Limb (tissue), 2 donors: ENCODE measurements around the gene PLEKHM2.

Experiments used
- DNase-seq, 2 donors: peaks; one replicate each; pipeline ENCODE4 v3.0.0-alpha.2; 2016; ENCODE audit errors: extremely low spot score in 2 of 2

Gene PLEKHM2

GRCh38 chr1:15739259-15739658, 55.1 kb downstream of the PLEKHM2 start:
- no peak for DNase-seq

GRCh38 chr1:15739745-15740144, 55.6 kb downstream of the PLEKHM2 start:
- no peak for DNase-seq

GRCh38 chr1:15740924-15741850, 57.1 kb downstream of the PLEKHM2 start:
- peak; percentile 36 to 80 for DNase-seq

- DNase-seq, result no peak
Measured at GRCh38 chr1:15742339-15742801, 58.2 kb downstream of the PLEKHM2 start, which contains the start of gene TMEM82. TSS of gene TMEM82 (plus strand) at chr1:15742499. CDS start at chr1:15742560, 61 bp downstream.

- DNase-seq, result no peak
Measured at GRCh38 chr1:15744122-15744679, 60.1 kb downstream of the PLEKHM2 start.

GRCh38 chr1:15747378-15747777, 63.3 kb downstream of the PLEKHM2 start:
- DNase-seq, result no peak

- no peak for DNase-seq
Measured at GRCh38 chr1:15748264-15748663, 64.1 kb downstream of the PLEKHM2 start.

- no peak for DNase-seq
Measured at GRCh38 chr1:15748690-15749398, 64.7 kb downstream of the PLEKHM2 start.

GRCh38 chr1:15749399-15750291, 65.5 kb downstream of the PLEKHM2 start:
- DNase-seq, result no peak

- no peak for DNase-seq
Measured at GRCh38 chr1:15750924-15751323, 66.8 kb downstream of the PLEKHM2 start.

GRCh38 chr1:15751717-15752116, 67.6 kb downstream of the PLEKHM2 start:
- no peak for DNase-seq

- DNase-seq, result no peak
Measured at GRCh38 chr1:15753776-15754175, 69.7 kb downstream of the PLEKHM2 start.

- no peak for DNase-seq
Measured at GRCh38 chr1:15755021-15755645, 71.0 kb downstream of the PLEKHM2 start.

GRCh38 chr1:15755646-15756040, 71.5 kb downstream of the PLEKHM2 start:
- no peak for DNase-seq

GRCh38 chr1:15756143-15757015, 72.3 kb downstream of the PLEKHM2 start:
- DNase-seq, result peak in 1 of 2 donors; percentile 29

GRCh38 chr1:15757016-15757543, 73.0 kb downstream of the PLEKHM2 start:
- peak in 1 of 2 donors; percentile 27 for DNase-seq

- peak in 1 of 2 donors; percentile 53 for DNase-seq
Measured at GRCh38 chr1:15757575-15758342, 73.6 kb downstream of the PLEKHM2 start.

GRCh38 chr1:15758343-15758931, 74.3 kb downstream of the PLEKHM2 start, which contains the start of gene FBLIM1:
TSS of gene FBLIM1 (plus strand) at chr1:15758795. CDS start at chr1:15764984, 6,189 bp downstream.
- DNase-seq, result peak in 1 of 2 donors; percentile 80
